Activated CD8-positive, alpha-beta T cell treated with anti-CD3 and anti-CD28 coated beads for 36 hours (primary cell): ENCODE measurements around the gene UQCC3. TPM values are rescaled to one million over a fixed set of nuclear protein-coding genes. Genes with fewer than 3 reads are reported as not detected.

Experiments
- ATAC-seq: fragments of 200-7000 bp; cut with Tn5 transposase; one replicate; pipeline ENCODE4 v1.10.0; 2021; ENCODE audit warnings: mild to moderate bottlenecking, moderate library complexity
- CTCF ChIA-PET: fragments of 350-600 bp; sonication (Branson Sonifier 250); formaldehyde crosslinking; loops from one replicate; lab custom pipeline; 2021; ENCODE audit warnings: antibody characterized with exemption; lab: Charles Lee
- POLR2A ChIA-PET: fragments of 350-600 bp; sonication (Branson Sonifier 250); formaldehyde crosslinking; loops from one replicate; lab custom pipeline; 2021; ENCODE audit warnings: antibody characterized with exemption; lab: Charles Lee
- DNase-seq: peaks from one replicate; pipeline ENCODE4 v3.0.0-alpha.2; 2020
- H3K27ac Mint-ChIP-seq: one replicate; pipeline ENCODE4 v1.8.0; 2021; ENCODE audit warnings: mild to moderate bottlenecking, mixed read lengths
- H3K27me3 Mint-ChIP-seq: one replicate; pipeline ENCODE4 v1.8.0; 2021; ENCODE audit warnings: mixed read lengths
- H3K36me3 Mint-ChIP-seq: one replicate; pipeline ENCODE4 v1.8.0; 2021; ENCODE audit warnings: low read depth, mixed read lengths
- H3K4me1 Mint-ChIP-seq: one replicate; pipeline ENCODE4 v1.8.0; 2021; ENCODE audit warnings: low read depth, mixed read lengths
- H3K4me3 Mint-ChIP-seq: one replicate; pipeline ENCODE4 v1.8.0; 2021; ENCODE audit warnings: mild to moderate bottlenecking, moderate library complexity, mixed read lengths
- H3K9me3 Mint-ChIP-seq: one replicate; pipeline ENCODE4 v1.8.0; 2021; ENCODE audit warnings: mixed read lengths
- intact Hi-C: fragments of 100-400 bp; cut with micrococcal nuclease; formaldehyde crosslinking; loops from one replicate; pipeline ENCODE4 v1.10.0; 2022
- total RNA-seq, 2 experiments: library from RNA; stranded (reverse); gene quantifications; one replicate each; pipeline ENCODE4 v1.2.3, GENCODE V29; 2021
- TF ChIP-seq, protein P1 (sequence below): fragments of 200-600 bp; IDR thresholded peaks from one replicate; pipeline ENCODE4 v1.8.0; 2022; ENCODE audit warnings: antibody characterized with exemption, mild to moderate bottlenecking

The UQCC3 gene
- total RNA-seq, 2 experiments from 2014 or later = 4.7 TPM

DNA sequence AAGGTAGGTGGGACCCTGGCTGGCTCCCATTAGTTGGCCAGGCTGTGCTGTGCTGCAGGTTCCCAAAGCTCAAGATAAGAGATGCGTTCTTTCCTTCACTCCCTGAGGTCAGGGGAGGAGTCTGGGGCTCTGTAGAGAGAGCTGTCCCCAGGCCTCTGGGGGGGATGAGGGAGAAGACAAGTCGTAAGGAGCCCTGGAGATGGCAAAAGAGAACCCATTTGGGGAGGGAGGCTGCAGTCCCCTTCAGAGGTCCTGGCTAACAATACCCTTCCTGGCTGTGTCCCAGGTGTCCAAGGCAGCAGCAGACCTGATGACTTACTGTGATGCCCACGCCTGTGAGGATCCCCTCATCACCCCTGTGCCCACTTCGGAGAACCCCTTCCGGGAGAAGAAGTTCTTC, 36.9 kb downstream of the UQCC3 start:
- TF ChIP-seq, protein P1, sequence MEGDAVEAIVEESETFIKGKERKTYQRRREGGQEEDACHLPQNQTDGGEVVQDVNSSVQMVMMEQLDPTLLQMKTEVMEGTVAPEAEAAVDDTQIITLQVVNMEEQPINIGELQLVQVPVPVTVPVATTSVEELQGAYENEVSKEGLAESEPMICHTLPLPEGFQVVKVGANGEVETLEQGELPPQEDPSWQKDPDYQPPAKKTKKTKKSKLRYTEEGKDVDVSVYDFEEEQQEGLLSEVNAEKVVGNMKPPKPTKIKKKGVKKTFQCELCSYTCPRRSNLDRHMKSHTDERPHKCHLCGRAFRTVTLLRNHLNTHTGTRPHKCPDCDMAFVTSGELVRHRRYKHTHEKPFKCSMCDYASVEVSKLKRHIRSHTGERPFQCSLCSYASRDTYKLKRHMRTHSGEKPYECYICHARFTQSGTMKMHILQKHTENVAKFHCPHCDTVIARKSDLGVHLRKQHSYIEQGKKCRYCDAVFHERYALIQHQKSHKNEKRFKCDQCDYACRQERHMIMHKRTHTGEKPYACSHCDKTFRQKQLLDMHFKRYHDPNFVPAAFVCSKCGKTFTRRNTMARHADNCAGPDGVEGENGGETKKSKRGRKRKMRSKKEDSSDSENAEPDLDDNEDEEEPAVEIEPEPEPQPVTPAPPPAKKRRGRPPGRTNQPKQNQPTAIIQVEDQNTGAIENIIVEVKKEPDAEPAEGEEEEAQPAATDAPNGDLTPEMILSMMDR = no peak
- peak overlapping the region; percentile 99 for H3K27ac Mint-ChIP-seq
- no peaks in the 10 kb centered on the region for H3K27me3 Mint-ChIP-seq
- H3K9me3 Mint-ChIP-seq = no peaks in the 10 kb centered on the region
- peak overlapping the region; percentile 91 for H3K4me3 Mint-ChIP-seq
- no peak for ATAC-seq
- POLR2A ChIA-PET = interaction anchor here (0.6 to 6.3 kb wide), 25 partner anchors 14 to 173 kb away, joined by 3 to 41 read pairs (median 5); partner anchors contain the start of genes B3GAT3, C11orf98, CSKMT and HNRNPUL2
- intact Hi-C loops = no loop called here
- CTCF ChIA-PET = interaction anchor here (0.9 to 2.5 kb wide), 8 partner anchors 12 to 313 kb away, joined by 3 to 13 read pairs (median 4); partner anchors contain the start of genes HNRNPUL2, LBHD1, ROM1 and TMEM179B
- no peak for DNase-seq
- H3K36me3 Mint-ChIP-seq = peaks cover 47% of the 10 kb centered on the region
- peaks cover 57% of the 10 kb centered on the region for H3K4me1 Mint-ChIP-seq

DNA sequence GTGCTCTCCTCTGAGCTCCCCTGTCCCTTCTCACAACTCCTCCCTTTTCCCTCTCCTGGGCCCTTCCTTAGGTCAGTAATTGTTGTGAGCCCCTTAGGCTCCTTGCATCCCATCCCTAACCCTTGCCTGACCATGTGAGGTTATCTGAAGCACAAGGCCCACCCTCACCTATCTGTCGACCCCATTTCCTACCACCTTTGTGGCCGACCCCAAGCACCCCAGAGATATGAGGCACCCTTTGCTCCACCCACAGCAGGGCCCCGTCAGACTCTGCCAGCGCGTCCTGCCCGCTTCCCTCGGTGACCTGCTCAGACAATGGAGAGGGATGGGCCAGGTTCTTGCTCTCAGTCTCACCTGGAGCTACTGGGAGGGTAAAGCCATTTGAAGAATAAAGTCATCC, 37.3 kb downstream of the UQCC3 start:
- peaks cover 50% of the 10 kb centered on the region for H3K36me3 Mint-ChIP-seq
- intact Hi-C loops = no loop called here

DNA sequence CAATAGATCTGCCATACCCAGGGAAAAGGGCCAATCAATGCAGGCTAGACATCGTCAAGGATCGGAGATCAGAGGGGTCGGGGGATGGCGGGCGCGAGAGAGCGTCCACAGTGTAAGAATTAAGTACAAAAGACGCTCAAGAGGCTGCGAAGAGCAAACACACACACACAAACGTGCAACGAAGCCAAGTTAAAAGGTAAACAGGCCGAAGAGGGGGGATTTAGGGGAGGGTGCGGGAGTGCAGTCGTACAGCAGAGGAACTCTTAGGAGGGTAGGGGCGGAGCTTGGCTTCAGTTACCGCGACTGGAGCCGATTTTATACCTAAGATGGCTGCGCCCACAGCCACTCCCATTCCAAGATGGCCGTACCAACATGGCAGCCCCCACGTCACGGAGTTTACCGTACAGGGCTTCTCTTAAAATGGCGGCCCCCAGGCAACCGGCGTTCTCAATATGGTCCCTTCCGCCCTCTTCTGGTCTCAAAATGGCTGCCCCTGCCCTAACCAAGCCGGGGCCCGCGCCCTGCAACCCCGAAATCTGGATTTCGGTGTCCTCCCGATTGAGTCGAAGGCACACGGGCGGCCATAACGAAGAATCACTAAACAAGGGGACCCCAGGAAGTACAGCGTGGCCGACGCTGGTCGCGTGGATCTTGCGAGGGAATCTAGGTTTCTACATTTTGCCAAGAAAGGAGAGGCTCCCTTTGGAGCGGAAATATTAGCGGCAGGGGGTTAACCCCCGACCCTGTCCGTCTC, 38.0 kb downstream of the UQCC3 start:
- Mint-ChIP-seq H3K4me1 (peaks cover 67% of the 10 kb centered on the region), H3K9me3 (no peaks in the 10 kb centered on the region), H3K27ac (peak overlapping the region; percentile 99), H3K4me3 (peak overlapping the region; percentile 91), H3K36me3 (peaks cover 54% of the 10 kb centered on the region), H3K27me3 (no peaks in the 10 kb centered on the region)
- ChIA-PET POLR2A (interaction anchor here (0.6 to 6.3 kb wide), 29 partner anchors 11 to 174 kb away, joined by 3 to 41 read pairs (median 4); partner anchors contain the start of genes B3GAT3, C11orf98, CSKMT and GANAB), CTCF (interaction anchor here (1.0 to 2.5 kb wide), 6 partner anchors 9 to 78 kb away, joined by 3 to 13 read pairs (median 3); partner anchors contain the start of genes HNRNPUL2, LBHD1, TMEM179B and UQCC3)
- TF ChIP-seq, protein P1 = no peak
- ATAC-seq (peak; percentile 83), DNase-seq (peak; percentile 99)
- intact Hi-C loops = no loop called here

More for the DNA sequence above, 37.3 kb downstream of the UQCC3 start:
- ChIA-PET CTCF (interaction anchor here (1.0 to 2.5 kb wide), 9 partner anchors 10 to 314 kb away, joined by 3 to 13 read pairs (median 3); partner anchors contain the start of genes HNRNPUL2, LBHD1, ROM1 and TMEM179B), POLR2A (interaction anchor here (0.6 to 6.3 kb wide), 29 partner anchors 12 to 175 kb away, joined by 3 to 41 read pairs (median 4); partner anchors contain the start of genes B3GAT3, C11orf98, CSKMT and GANAB)
- no peaks in the 10 kb centered on the region for H3K9me3 Mint-ChIP-seq
- peak; percentile 76 for DNase-seq
- peak overlapping the region; percentile 99 for H3K27ac Mint-ChIP-seq
- H3K27me3 Mint-ChIP-seq = no peaks in the 10 kb centered on the region
- peak overlapping the region; percentile 91 for H3K4me3 Mint-ChIP-seq
- peak; percentile 40 for ATAC-seq
- peaks cover 61% of the 10 kb centered on the region for H3K4me1 Mint-ChIP-seq
- TF ChIP-seq, protein P1 = no peak

DNA sequence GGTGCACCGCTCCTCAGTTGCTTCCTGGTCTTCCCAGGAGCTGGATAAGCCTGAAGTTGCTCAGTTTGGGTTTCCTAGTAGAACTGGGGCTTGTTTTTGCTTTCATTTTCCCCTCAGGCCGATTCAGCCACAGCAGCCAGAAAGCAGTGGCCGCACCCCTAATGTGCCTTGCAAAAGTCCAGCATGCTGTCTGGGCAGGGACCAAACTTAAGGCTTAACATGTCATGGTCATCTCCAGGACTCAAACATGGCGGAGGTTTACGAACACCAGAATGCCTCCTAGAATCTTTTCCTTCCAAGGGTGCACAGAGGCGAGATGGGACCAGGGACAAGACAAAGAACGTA, 38.5 kb downstream of the UQCC3 start:
- ATAC-seq (no peak), DNase-seq (peak; percentile 34)
- TF ChIP-seq, protein P1 = no peak
- ChIA-PET CTCF (interaction anchor here (1.0 to 2.5 kb wide), 4 partner anchors 9 to 77 kb away, joined by 3 to 13 read pairs (median 6); partner anchors contain the start of genes HNRNPUL2 and TMEM179B), POLR2A (interaction anchor here (1.0 to 6.3 kb wide), 18 partner anchors 13 to 174 kb away, joined by 3 to 41 read pairs (median 8); partner anchors contain the start of genes C11orf98, CSKMT, GANAB and HNRNPUL2)
- Mint-ChIP-seq H3K4me3 (peak overlapping the region; percentile 91), H3K27ac (peak overlapping the region; percentile 99), H3K4me1 (peaks cover 71% of the 10 kb centered on the region), H3K36me3 (peaks cover 57% of the 10 kb centered on the region), H3K9me3 (no peaks in the 10 kb centered on the region), H3K27me3 (no peaks in the 10 kb centered on the region)
- intact Hi-C loops = no loop called here
